ENCODE measurements around the gene MRPL55. TPM values are rescaled to one million over a fixed set of nuclear protein-coding genes. Genes with fewer than 3 reads are reported as not detected.
A peak's percentile ranks its signal among the peaks of the same experiment; 100 is the strongest.

Gene MRPL55
- total and polyA plus RNA-seq, 3 experiments from 2014 or later = 70.0 to 146 (median 71.8) TPM

GRCh38 chr1:228085287-228085951 lies 23.7 kb downstream of the MRPL55 start:
- H3K27me3 ChIP-seq (ENCODE audit: insufficient read depth, low read length, poor library complexity, severe bottlenecking) = no peaks in the 10 kb centered on the region
- H3K36me3 ChIP-seq (ENCODE audit: insufficient read depth, low read length) = peaks cover 14% of the 10 kb centered on the region
- Mint-ChIP-seq H3K27me3 (peaks cover 0 to 3% of the 10 kb centered on the region in 2 donors), H3K9me3 (no peaks in the 10 kb centered on the region), H3K4me1 (peaks cover 71 to 80% (median 78%) of the 10 kb centered on the region in 3 donors), H3K4me3 (peak overlapping the region; percentile 94 to 98 (median 96)), H3K27ac (peak overlapping the region; percentile 92 to 99 (median 98)), H3K36me3 (peaks cover 0 to 48% (median 8%) of the 10 kb centered on the region in 3 donors)
- no peak for DNase-seq
- CTCF ChIA-PET = interaction anchor here (1.6 to 1.7 kb wide), 2 partner anchors 17 to 24 kb away, joined by 3 to 5 read pairs; no protein-coding TSS in a partner anchor
- H3K27ac ChIP-seq (ENCODE audit: low read depth, low read length) = no peak overlapping the region
- peak overlapping the region; percentile 94 for H3K4me3 ChIP-seq (ENCODE audit: low read length)
- no peaks in the 10 kb centered on the region for H3K9me3 ChIP-seq (ENCODE audit: low read length)
- POLR2A ChIA-PET = interaction anchor here (1.1 kb wide), 1 partner anchor 18 kb away, joined by 4 read pairs; no protein-coding TSS in a partner anchor
- H3K4me1 ChIP-seq (ENCODE audit: insufficient read depth, low read length) = peaks cover 76% of the 10 kb centered on the region

GRCh38 chr1:228084797-228085196 lies 24.3 kb downstream of the MRPL55 start:
- Mint-ChIP-seq H3K36me3 (peaks cover 0 to 46% (median 8%) of the 10 kb centered on the region in 3 donors), H3K4me1 (peaks cover 65 to 79% (median 72%) of the 10 kb centered on the region in 3 donors), H3K9me3 (no peaks in the 10 kb centered on the region), H3K27ac (peak overlapping the region; percentile 92 to 99 (median 98)), H3K27me3 (peaks cover 0 to 3% of the 10 kb centered on the region in 2 donors), H3K4me3 (peak overlapping the region; percentile 94 to 98 (median 96))
- ChIA-PET CTCF (interaction anchor here (1.6 to 1.8 kb wide), 2 partner anchors 14 to 17 kb away, joined by 4 to 5 read pairs; no protein-coding TSS in a partner anchor), POLR2A (no interaction called here)
- Histone ChIP-seq H3K4me3 (ENCODE audit: low read length) (peak overlapping the region; percentile 94), H3K27ac (ENCODE audit: low read depth, low read length) (peak overlapping the region; percentile 96), H3K9me3 (ENCODE audit: low read length) (no peaks in the 10 kb centered on the region), H3K36me3 (ENCODE audit: insufficient read depth, low read length) (peaks cover 7% of the 10 kb centered on the region), H3K27me3 (ENCODE audit: insufficient read depth, low read length, poor library complexity, severe bottlenecking) (no peaks in the 10 kb centered on the region), H3K4me1 (ENCODE audit: insufficient read depth, low read length) (peaks cover 70% of the 10 kb centered on the region)
- no peak for DNase-seq

- ChIA-PET CTCF (interaction anchor here (1.6 to 1.8 kb wide), 2 partner anchors 14 to 18 kb away, joined by 4 to 5 read pairs; no protein-coding TSS in a partner anchor), POLR2A (interaction anchor here (0.9 kb wide), 1 partner anchor 14 kb away, joined by 3 read pairs; no protein-coding TSS in a partner anchor)
- peaks cover 62 to 76% (median 68%) of the 10 kb centered on the region in 3 donors for H3K4me1 Mint-ChIP-seq
- H3K27me3 Mint-ChIP-seq = peaks cover 0 to 3% of the 10 kb centered on the region in 2 donors
- peak overlapping the region; percentile 94 to 98 (median 96) for H3K4me3 Mint-ChIP-seq
- H3K27ac ChIP-seq (ENCODE audit: low read depth, low read length) = peak overlapping the region; percentile 96
- H3K36me3 ChIP-seq (ENCODE audit: insufficient read depth, low read length) = peaks cover 6% of the 10 kb centered on the region
- peaks cover 0 to 43% (median 8%) of the 10 kb centered on the region in 3 donors for H3K36me3 Mint-ChIP-seq
- no peaks in the 10 kb centered on the region for H3K9me3 ChIP-seq (ENCODE audit: low read length)
- peak overlapping the region; percentile 94 for H3K4me3 ChIP-seq (ENCODE audit: low read length)
- peak overlapping the region; percentile 92 to 99 (median 98) for H3K27ac Mint-ChIP-seq
- no peaks in the 10 kb centered on the region for H3K9me3 Mint-ChIP-seq
- H3K4me1 ChIP-seq (ENCODE audit: insufficient read depth, low read length) = peaks cover 65% of the 10 kb centered on the region
- H3K27me3 ChIP-seq (ENCODE audit: insufficient read depth, low read length, poor library complexity, severe bottlenecking) = no peaks in the 10 kb centered on the region
- DNase-seq = no peak
Observed at GRCh38 chr1:228084325-228084724, 24.8 kb downstream of the MRPL55 start.

- Histone ChIP-seq H3K27me3 (ENCODE audit: insufficient read depth, low read length, poor library complexity, severe bottlenecking) (no peaks in the 10 kb centered on the region), H3K36me3 (ENCODE audit: insufficient read depth, low read length) (peaks cover 6% of the 10 kb centered on the region), H3K27ac (ENCODE audit: low read depth, low read length) (peak overlapping the region; percentile 96), H3K4me1 (ENCODE audit: insufficient read depth, low read length) (peaks cover 61% of the 10 kb centered on the region), H3K9me3 (ENCODE audit: low read length) (no peaks in the 10 kb centered on the region), H3K4me3 (ENCODE audit: low read length) (peak overlapping the region; percentile 94)
- Mint-ChIP-seq H3K4me3 (peak overlapping the region; percentile 94 to 98 (median 96)), H3K4me1 (peaks cover 58 to 74% (median 63%) of the 10 kb centered on the region in 3 donors), H3K27me3 (peaks cover 0 to 2% of the 10 kb centered on the region in 2 donors), H3K9me3 (no peaks in the 10 kb centered on the region), H3K27ac (peak overlapping the region; percentile 92 to 99 (median 98)), H3K36me3 (peaks cover 0 to 38% (median 8%) of the 10 kb centered on the region in 3 donors)
- no peak for DNase-seq
- CTCF ChIA-PET = interaction anchor here (1.6 to 1.8 kb wide), 2 partner anchors 15 to 18 kb away, joined by 4 to 5 read pairs; no protein-coding TSS in a partner anchor
- POLR2A ChIA-PET = interaction anchor here (0.9 to 1.3 kb wide), 2 partner anchors 15 to 56 kb away, joined by 3 read pairs; partner anchors contain the start of gene GUK1
Observed at GRCh38 chr1:228083871-228084278, 25.2 kb downstream of the MRPL55 start.

GRCh38 chr1:228082918-228083870 lies 25.9 kb downstream of the MRPL55 start:
- Histone ChIP-seq H3K4me1 (ENCODE audit: insufficient read depth, low read length) (peaks cover 54% of the 10 kb centered on the region), H3K27me3 (ENCODE audit: insufficient read depth, low read length, poor library complexity, severe bottlenecking) (no peaks in the 10 kb centered on the region), H3K36me3 (ENCODE audit: insufficient read depth, low read length) (peaks cover 6% of the 10 kb centered on the region), H3K4me3 (ENCODE audit: low read length) (peak overlapping the region; percentile 94), H3K9me3 (ENCODE audit: low read length) (no peaks in the 10 kb centered on the region), H3K27ac (ENCODE audit: low read depth, low read length) (peak overlapping the region; percentile 96)
- Mint-ChIP-seq H3K4me3 (peak overlapping the region; percentile 94 to 98 (median 96)), H3K27ac (peak overlapping the region; percentile 92 to 99 (median 98)), H3K4me1 (peaks cover 51 to 71% (median 56%) of the 10 kb centered on the region in 3 donors), H3K27me3 (no peaks in the 10 kb centered on the region), H3K36me3 (peaks cover 0 to 33% (median 8%) of the 10 kb centered on the region in 3 donors), H3K9me3 (no peaks in the 10 kb centered on the region)
- peak in 3 of 5 donors; percentile 42 to 66 (median 48) for DNase-seq
- CTCF ChIA-PET = interaction anchor here (1.1 to 1.8 kb wide), 6 partner anchors 16 to 84 kb away, joined by 3 to 5 read pairs (median 4); partner anchors contain the start of gene IBA57
- POLR2A ChIA-PET = interaction anchor here (0.5 to 2.0 kb wide), 6 partner anchors 15 to 403 kb away, joined by 3 to 17 read pairs (median 4); partner anchors contain the start of genes C1orf35, GUK1 and MRPL55

- Mint-ChIP-seq H3K27me3 (no peaks in the 10 kb centered on the region), H3K4me1 (peaks cover 45 to 67% (median 48%) of the 10 kb centered on the region in 3 donors), H3K27ac (peak within 1 kb of the TSS; percentile 92 to 99 (median 98)), H3K9me3 (no peaks in the 10 kb centered on the region), H3K4me3 (peak within 1 kb of the TSS; percentile 94 to 98 (median 96)), H3K36me3 (peaks cover 0 to 27% (median 3%) of the 10 kb centered on the region in 3 donors)
- ChIA-PET CTCF (interaction anchor here (0.7 to 1.4 kb wide), 5 partner anchors 20 to 320 kb away, joined by 3 to 5 read pairs (median 4); partner anchors contain the start of gene IBA57), POLR2A (interaction anchor here (0.5 to 2.0 kb wide), 7 partner anchors 14 to 404 kb away, joined by 3 to 17 read pairs (median 4); partner anchors contain the start of genes C1orf35, GUK1 and MRPL55)
- H3K36me3 ChIP-seq (ENCODE audit: insufficient read depth, low read length) = peaks cover 6% of the 10 kb centered on the region
- peak within 1 kb of the TSS; percentile 94 for H3K4me3 ChIP-seq (ENCODE audit: low read length)
- H3K27me3 ChIP-seq (ENCODE audit: insufficient read depth, low read length, poor library complexity, severe bottlenecking) = no peaks in the 10 kb centered on the region
- peak; percentile 89 to 97 (median 95) for DNase-seq
- H3K9me3 ChIP-seq (ENCODE audit: low read length) = no peaks in the 10 kb centered on the region
- peaks cover 46% of the 10 kb centered on the region for H3K4me1 ChIP-seq (ENCODE audit: insufficient read depth, low read length)
- H3K27ac ChIP-seq (ENCODE audit: low read depth, low read length) = peak within 1 kb of the TSS; percentile 96
Observed at GRCh38 chr1:228082214-228082917, 26.7 kb downstream of the MRPL55 start, which contains the start of gene ARF1. TSS of gene ARF1 (plus strand) at chr1:228082708. CDS start at chr1:228097115, 14,407 bp downstream.
